Limb (tissue), 2 donors: ENCODE results near the gene SAMM50.

Experiments used
- DNase-seq, 2 donors: peaks; one replicate each; pipeline ENCODE4 v3.0.0-alpha.2; 2016; ENCODE audit errors: extremely low spot score in 2 of 2

SAMM50 gene

GRCh38 chr22:43976861-43977795 lies 21.9 kb downstream of the SAMM50 start:
- DNase-seq, result no peak

GRCh38 chr22:43978558-43978957 lies 23.3 kb downstream of the SAMM50 start:
- DNase-seq, result no peak

- DNase-seq, result no peak
Observed at GRCh38 chr22:43980579-43980978, 25.3 kb downstream of the SAMM50 start.

GRCh38 chr22:43980996-43981395 lies 25.8 kb downstream of the SAMM50 start:
- DNase-seq, result no peak

GRCh38 chr22:43983808-43984207 lies 28.6 kb downstream of the SAMM50 start:
- no peak for DNase-seq

- DNase-seq, result no peak
Observed at GRCh38 chr22:43985532-43985931, 30.3 kb downstream of the SAMM50 start.

- DNase-seq, result peak in 1 of 2 donors; percentile 5
Observed at GRCh38 chr22:43988116-43988820, 33.0 kb downstream of the SAMM50 start.

- DNase-seq, result no peak
Observed at GRCh38 chr22:43988960-43989359, 33.7 kb downstream of the SAMM50 start.

GRCh38 chr22:43990044-43990443 lies 34.8 kb downstream of the SAMM50 start:
- no peak for DNase-seq

GRCh38 chr22:43991316-43992020 lies 36.2 kb downstream of the SAMM50 start:
- DNase-seq, result no peak

- no peak for DNase-seq
Observed at GRCh38 chr22:43992331-43992821, 37.1 kb downstream of the SAMM50 start.

- DNase-seq, result peak; percentile 75 to 81
Observed at GRCh38 chr22:43993072-43993760, 38.0 kb downstream of the SAMM50 start.

- DNase-seq, result no peak
Observed at GRCh38 chr22:43994006-43994405, 38.8 kb downstream of the SAMM50 start.

GRCh38 chr22:43994416-43994815 lies 39.2 kb downstream of the SAMM50 start:
- no peak for DNase-seq

GRCh38 chr22:43995057-43995685 lies 39.9 kb downstream of the SAMM50 start:
- no peak for DNase-seq

- no peak for DNase-seq
Observed at GRCh38 chr22:43995798-43996169, 40.5 kb downstream of the SAMM50 start.

GRCh38 chr22:43996170-43996980 lies 41.1 kb downstream of the SAMM50 start:
- no peak for DNase-seq

- DNase-seq, result no peak
Observed at GRCh38 chr22:43996981-43997265, 41.7 kb downstream of the SAMM50 start.

GRCh38 chr22:43998679-43999264 lies 43.5 kb downstream of the SAMM50 start:
- DNase-seq, result no peak

GRCh38 chr22:43999378-43999777 lies 44.1 kb downstream of the SAMM50 start:
- DNase-seq, result no peak
